ENCODE data around the gene FBP2.
"Not testable (repeated sequence)": the region's sequence is repeated elsewhere in the genome, so short reads cannot be mapped to it uniquely, and the experiment has no call there.

DNA sequence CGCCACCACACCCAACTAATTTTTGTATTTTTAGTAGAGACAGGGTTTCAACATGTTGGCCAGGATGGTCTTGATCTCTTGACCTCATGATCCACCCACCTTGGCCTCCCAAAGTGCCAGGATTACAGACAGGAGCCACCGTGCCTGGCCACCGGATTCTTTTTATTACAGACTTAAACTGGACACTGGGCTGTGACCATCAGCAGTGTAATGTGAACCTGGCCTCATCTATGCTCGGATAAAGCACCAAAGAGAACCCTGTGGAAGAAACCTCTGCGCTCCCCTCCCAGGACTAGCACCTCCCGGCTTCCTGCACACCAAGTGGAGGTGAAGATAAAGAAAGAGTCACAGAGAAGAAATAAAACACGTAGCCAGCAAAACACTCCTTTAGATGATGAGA, 941 bp downstream of the FBP2 start:
- TF ChIP-seq CTCF (IDR thresholded peaks at IDR 0.05 in 2 of 3, conservative IDR thresholded peaks at IDR 0.05 in 1 of 3; ENCODE audit: borderline replicate concordance in 1 of 3, insufficient read depth in 1 of 3, low read depth in 2 of 3, low read length in 2 of 3); TCF7L2 (IDR thresholded peaks at IDR 0.05; ENCODE audit: borderline replicate concordance, extremely low read depth, insufficient read depth, insufficient read length): not testable (repeated sequence)
